ENCODE data around the gene DNASE2. TPM values are rescaled to one million over a fixed set of nuclear protein-coding genes. Genes with fewer than 3 reads are reported as not detected.

The DNASE2 gene, protein sequence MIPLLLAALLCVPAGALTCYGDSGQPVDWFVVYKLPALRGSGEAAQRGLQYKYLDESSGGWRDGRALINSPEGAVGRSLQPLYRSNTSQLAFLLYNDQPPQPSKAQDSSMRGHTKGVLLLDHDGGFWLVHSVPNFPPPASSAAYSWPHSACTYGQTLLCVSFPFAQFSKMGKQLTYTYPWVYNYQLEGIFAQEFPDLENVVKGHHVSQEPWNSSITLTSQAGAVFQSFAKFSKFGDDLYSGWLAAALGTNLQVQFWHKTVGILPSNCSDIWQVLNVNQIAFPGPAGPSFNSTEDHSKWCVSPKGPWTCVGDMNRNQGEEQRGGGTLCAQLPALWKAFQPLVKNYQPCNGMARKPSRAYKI
- total RNA-seq, result 10 to 100 TPM; 20.6 to 38.3 (median 31.1) TPM

- Histone ChIP-seq H3K27me3 (peaks cover 20% of the 10 kb centered on the region), H3K27ac (peak within 1 kb of the TSS; percentile 86), H3K9me3 (no peaks in the 10 kb centered on the region), H3K36me3 (peaks cover 22% of the 10 kb centered on the region), H3K4me1 (peaks cover 28% of the 10 kb centered on the region), H3K4me3 (peak within 1 kb of the TSS; percentile 78)
- TF ChIP-seq POLR2A (IDR thresholded peaks at IDR 0.05), result peak in 1 of 2 donors; percentile 25
- no peak for TF ChIP-seq CTCF (IDR thresholded peaks at IDR 0.05)
- WGBS, result under 1% methylated on average over 12 of the region's 38 CpGs
- DNase-seq (ENCODE audit: low spot score in 2 of 2), result peak; percentile 98
Measured at GRCh38 chr19:12881172-12881808, at the start of gene DNASE2. Gene DNASE2 (minus strand): TSS chr19:12881449. CDS start chr19:12881375, 74 bp downstream.

DNA sequence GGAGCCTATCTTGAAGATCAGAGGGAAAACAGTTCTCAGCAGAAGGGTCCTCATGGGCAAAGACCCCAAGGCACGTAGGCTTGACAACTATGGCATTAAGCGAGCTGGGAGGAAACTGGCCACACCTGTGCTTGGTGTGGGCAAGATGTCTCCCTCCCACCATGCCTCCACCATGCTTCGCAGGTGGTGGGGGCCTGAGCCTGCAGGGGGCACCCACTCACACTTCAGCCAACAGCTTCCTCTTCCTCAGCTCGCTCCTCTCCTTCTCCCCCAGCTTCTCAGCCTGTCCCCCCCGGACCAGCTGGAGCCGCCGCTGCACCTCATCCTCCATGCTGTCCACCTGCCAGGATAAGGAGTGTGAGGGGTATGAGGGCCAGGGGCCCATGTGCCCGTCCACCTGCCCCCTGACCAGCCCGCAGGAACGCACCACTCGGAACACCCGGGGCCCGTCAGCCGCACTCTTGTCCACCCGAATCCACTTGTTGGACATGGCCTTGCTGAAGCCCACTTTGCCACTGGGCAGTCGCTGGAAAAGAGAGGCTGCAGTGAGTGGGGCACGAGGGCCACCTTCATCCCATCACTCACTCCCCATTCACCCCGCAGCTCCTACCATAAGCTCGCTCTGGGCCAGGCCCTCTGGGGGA is 48.9 kb upstream of the DNASE2 start:
- DNase-seq (ENCODE audit: low spot score in 2 of 2), result no peak
- TF ChIP-seq CTCF (IDR thresholded peaks at IDR 0.05) (no peak), EP300 (IDR thresholded peaks at IDR 0.05) (no peak), POLR2A (IDR thresholded peaks at IDR 0.05) (no peak), POLR2AphosphoS5 (IDR thresholded peaks at IDR 0.05) (no peak)
- H3K9me3 ChIP-seq, result no peaks in the 10 kb centered on the region
- H3K36me3 ChIP-seq, result peaks cover 55% of the 10 kb centered on the region
- H3K27ac ChIP-seq, result no peak overlapping the region
- H3K27me3 ChIP-seq, result no peaks in the 10 kb centered on the region
- no peak overlapping the region for H3K4me3 ChIP-seq
- peaks cover 17% of the 10 kb centered on the region for H3K4me1 ChIP-seq
- 89% methylated on average over 18 of the region's 19 CpGs for WGBS

DNA sequence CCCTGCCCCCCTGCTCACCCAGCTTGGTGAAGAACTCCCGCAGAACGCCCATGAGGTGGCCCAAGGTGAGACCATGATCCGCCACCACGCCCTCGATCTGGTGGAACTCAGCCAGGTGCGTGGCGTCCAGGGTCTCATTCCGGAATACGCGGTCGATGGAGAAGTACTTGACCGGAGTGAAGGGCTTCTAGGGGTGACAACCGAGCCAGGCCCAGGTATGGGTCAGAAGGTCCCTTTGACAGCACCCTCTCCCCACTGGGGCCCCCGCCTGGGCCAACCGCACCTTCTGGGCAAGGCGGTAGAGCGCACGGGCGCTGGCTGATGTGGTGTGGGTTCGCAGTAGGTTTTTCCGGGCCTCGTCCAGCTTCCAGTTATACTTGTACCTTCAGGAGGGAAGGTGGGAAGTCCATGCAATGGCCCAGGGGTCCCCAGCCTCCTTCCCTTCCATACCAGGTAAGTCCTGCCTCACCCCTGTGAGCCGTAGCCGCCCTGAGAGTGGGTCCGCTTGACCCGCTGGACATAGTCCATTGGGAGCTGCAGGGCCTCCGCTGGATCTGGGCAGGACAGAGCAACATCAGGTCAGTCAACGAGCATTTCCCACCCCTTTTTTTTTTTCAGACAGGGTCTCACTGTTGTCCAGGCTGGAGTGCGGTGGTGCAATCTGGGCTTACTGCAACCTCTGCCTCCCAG is 43.5 kb upstream of the DNASE2 start:
- Histone ChIP-seq H3K27ac (no peak overlapping the region), H3K27me3 (no peaks in the 10 kb centered on the region), H3K4me1 (no peaks in the 10 kb centered on the region), H3K4me3 (no peak overlapping the region), H3K36me3 (peaks cover 76% of the 10 kb centered on the region), H3K9me3 (no peaks in the 10 kb centered on the region)
- TF ChIP-seq EP300 (IDR thresholded peaks at IDR 0.05) (no peak), POLR2AphosphoS5 (IDR thresholded peaks at IDR 0.05) (no peak), POLR2A (IDR thresholded peaks at IDR 0.05) (no peak), CTCF (IDR thresholded peaks at IDR 0.05) (no peak)
- DNase-seq (ENCODE audit: low spot score in 2 of 2), result no peak
- 96% methylated on average over 5 of the region's 29 CpGs for WGBS

DNA sequence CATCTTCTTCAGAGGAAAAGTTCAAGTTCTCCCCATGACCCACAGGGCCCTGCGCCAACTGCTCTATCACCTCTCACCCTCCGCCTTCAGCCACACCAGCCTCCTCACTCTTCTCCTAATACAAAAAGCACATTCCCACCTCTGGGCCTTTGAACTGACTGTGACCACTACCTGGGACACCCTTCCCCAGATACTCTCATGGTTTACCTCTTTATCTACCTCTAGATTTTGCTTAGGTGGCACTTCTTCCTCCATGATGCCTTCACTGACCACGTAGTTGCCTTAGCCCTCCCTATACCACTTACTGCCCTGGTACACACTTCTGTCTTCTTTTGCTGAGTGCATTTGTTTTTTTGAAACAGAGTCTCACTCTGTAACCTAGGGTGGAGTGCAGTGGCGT is 41.7 kb upstream of the DNASE2 start:
- Histone ChIP-seq H3K4me1 (peaks cover 9% of the 10 kb centered on the region), H3K9me3 (no peaks in the 10 kb centered on the region), H3K4me3 (no peak overlapping the region), H3K27ac (no peak overlapping the region), H3K36me3 (peaks cover 59% of the 10 kb centered on the region), H3K27me3 (no peaks in the 10 kb centered on the region)
- TF ChIP-seq CTCF (IDR thresholded peaks at IDR 0.05), result no peak
- TF ChIP-seq POLR2A (IDR thresholded peaks at IDR 0.05), result no peak
- TF ChIP-seq POLR2AphosphoS5 (IDR thresholded peaks at IDR 0.05), result no peak
- no peak for TF ChIP-seq EP300 (IDR thresholded peaks at IDR 0.05)
- 96% methylated on average over 4 of the region's 4 CpGs for WGBS
- no peak for DNase-seq (ENCODE audit: low spot score in 2 of 2)
